ENCODE data around the gene MT1G. TPM values are rescaled to one million over a fixed set of nuclear protein-coding genes. Genes with fewer than 3 reads are reported as not detected.

The MT1G gene
- polyA plus RNA-seq, 1 donor (not counting 4 experiments of a cell fraction or from before 2014, with no cell fraction given) = 9.8 TPM

GRCh38 chr16:56713794-56714193, 45.9 kb upstream of the MT1G start:
- DNase-seq (ENCODE audit: low read depth, low spot score) (no peak), FAIRE-seq (no peak)
- no peak for TF ChIP-seq EZH2 (IDR thresholded peaks at IDR 0.05; ENCODE audit: low read length)
- TF ChIP-seq, protein P1, sequence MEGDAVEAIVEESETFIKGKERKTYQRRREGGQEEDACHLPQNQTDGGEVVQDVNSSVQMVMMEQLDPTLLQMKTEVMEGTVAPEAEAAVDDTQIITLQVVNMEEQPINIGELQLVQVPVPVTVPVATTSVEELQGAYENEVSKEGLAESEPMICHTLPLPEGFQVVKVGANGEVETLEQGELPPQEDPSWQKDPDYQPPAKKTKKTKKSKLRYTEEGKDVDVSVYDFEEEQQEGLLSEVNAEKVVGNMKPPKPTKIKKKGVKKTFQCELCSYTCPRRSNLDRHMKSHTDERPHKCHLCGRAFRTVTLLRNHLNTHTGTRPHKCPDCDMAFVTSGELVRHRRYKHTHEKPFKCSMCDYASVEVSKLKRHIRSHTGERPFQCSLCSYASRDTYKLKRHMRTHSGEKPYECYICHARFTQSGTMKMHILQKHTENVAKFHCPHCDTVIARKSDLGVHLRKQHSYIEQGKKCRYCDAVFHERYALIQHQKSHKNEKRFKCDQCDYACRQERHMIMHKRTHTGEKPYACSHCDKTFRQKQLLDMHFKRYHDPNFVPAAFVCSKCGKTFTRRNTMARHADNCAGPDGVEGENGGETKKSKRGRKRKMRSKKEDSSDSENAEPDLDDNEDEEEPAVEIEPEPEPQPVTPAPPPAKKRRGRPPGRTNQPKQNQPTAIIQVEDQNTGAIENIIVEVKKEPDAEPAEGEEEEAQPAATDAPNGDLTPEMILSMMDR (optimal IDR thresholded peaks at IDR 0.05 in 1 of 3, IDR thresholded peaks at IDR 0.05 in 1 of 3, conservative IDR thresholded peaks at IDR 0.05 in 1 of 3; ENCODE audit: extremely low read depth in 1 of 3, insufficient read depth in 2 of 3, low read length in 3 of 3) = no peak
- H3K9me1 ChIP-seq (ENCODE audit: control insufficient read depth, extremely low read depth, insufficient read depth, low read length) = no peaks in the 10 kb centered on the region
- H3K36me3 ChIP-seq (ENCODE audit: control insufficient read depth in 2 of 2, extremely low read depth in 1 of 2, insufficient read depth in 2 of 2, low read length in 2 of 2) = no peaks in the 10 kb centered on the region
- peaks cover 5% of the 10 kb centered on the region for H3K27me3 ChIP-seq (ENCODE audit: control insufficient read depth, extremely low read depth, insufficient read depth, low read length)
- H4K20me1 ChIP-seq (ENCODE audit: control insufficient read depth, extremely low read depth, insufficient read depth, low read length) = no peaks in the 10 kb centered on the region
- dilution Hi-C loops (cut with MboI; ENCODE audit: extremely low pct_ligation_motif_present, low sequenced_read_pairs) = no loop called here
- H3K27ac ChIP-seq (ENCODE audit: control insufficient read depth, insufficient read depth, low read length) = no peak overlapping the region
- no peak overlapping the region for H3K4me2 ChIP-seq (ENCODE audit: control insufficient read depth, extremely low read depth, insufficient read depth, low read depth, low read length)
- H3K4me1 ChIP-seq (ENCODE audit: control insufficient read depth, extremely low read depth, insufficient read depth, low read length) = peaks cover 3% of the 10 kb centered on the region
- no peak overlapping the region for H2AFZ ChIP-seq (ENCODE audit: control insufficient read depth, low read length)
- no peaks in the 10 kb centered on the region for H3K9me3 ChIP-seq (ENCODE audit: control insufficient read depth, low read depth, low read length)
- no peak overlapping the region for H3K9ac ChIP-seq (ENCODE audit: control insufficient read depth, extremely low read depth, insufficient read depth, low read length)
- H3K4me3 ChIP-seq (ENCODE audit: control insufficient read depth in 2 of 3, extremely low read depth in 1 of 3, insufficient read depth in 2 of 3, low read depth in 1 of 3, low read length in 3 of 3) = no peak overlapping the region
- H3K79me2 ChIP-seq (ENCODE audit: control insufficient read depth, insufficient read depth, low read length) = no peaks in the 10 kb centered on the region

- no peak for FAIRE-seq
- Histone ChIP-seq H3K4me3 (ENCODE audit: control insufficient read depth in 2 of 3, extremely low read depth in 1 of 3, insufficient read depth in 2 of 3, low read depth in 1 of 3, low read length in 3 of 3) (no peak overlapping the region), H3K27me3 (ENCODE audit: control insufficient read depth, extremely low read depth, insufficient read depth, low read length) (peaks cover 5% of the 10 kb centered on the region), H3K27ac (ENCODE audit: control insufficient read depth, insufficient read depth, low read length) (no peak overlapping the region), H4K20me1 (ENCODE audit: control insufficient read depth, extremely low read depth, insufficient read depth, low read length) (no peaks in the 10 kb centered on the region), H3K9me1 (ENCODE audit: control insufficient read depth, extremely low read depth, insufficient read depth, low read length) (no peaks in the 10 kb centered on the region), H3K9ac (ENCODE audit: control insufficient read depth, extremely low read depth, insufficient read depth, low read length) (no peak overlapping the region), H3K79me2 (ENCODE audit: control insufficient read depth, insufficient read depth, low read length) (no peaks in the 10 kb centered on the region), H3K4me2 (ENCODE audit: control insufficient read depth, extremely low read depth, insufficient read depth, low read depth, low read length) (no peak overlapping the region), H3K4me1 (ENCODE audit: control insufficient read depth, extremely low read depth, insufficient read depth, low read length) (peaks cover 10% of the 10 kb centered on the region), H3K36me3 (ENCODE audit: control insufficient read depth in 2 of 2, extremely low read depth in 1 of 2, insufficient read depth in 2 of 2, low read length in 2 of 2) (no peaks in the 10 kb centered on the region), H3K9me3 (ENCODE audit: control insufficient read depth, low read depth, low read length) (no peaks in the 10 kb centered on the region), H2AFZ (ENCODE audit: control insufficient read depth, low read length) (no peak overlapping the region)
- DNase-seq (ENCODE audit: low read depth, low spot score) = no peak
- TF ChIP-seq, protein P1 (optimal IDR thresholded peaks at IDR 0.05 in 1 of 3, IDR thresholded peaks at IDR 0.05 in 1 of 3, conservative IDR thresholded peaks at IDR 0.05 in 1 of 3; ENCODE audit: extremely low read depth in 1 of 3, insufficient read depth in 2 of 3, low read length in 3 of 3) = no peak
- no peak for TF ChIP-seq EZH2 (IDR thresholded peaks at IDR 0.05; ENCODE audit: low read length)
- dilution Hi-C loops (cut with MboI; ENCODE audit: extremely low pct_ligation_motif_present, low sequenced_read_pairs) = no loop called here
Observed at GRCh38 chr16:56711862-56712261, 44.0 kb upstream of the MT1G start.
